Keratinocyte (primary cell): Measurements from ENCODE around the gene CCDC146. TPM values are rescaled to one million over a fixed set of nuclear protein-coding genes. Genes with fewer than 3 reads are reported as not detected.

Experiments used
- DNase-seq: peaks from one replicate; pipeline ENCODE4 v3.0.0-alpha.2; 2011; ENCODE audit warnings: low read depth, missing footprints, low spot score
- FAIRE-seq: peaks from 2 replicates; lab custom pipeline; 2011; peaks lifted over from hg19 to GRCh38; lab: Jason Lieb, UNC
- H2AFZ ChIP-seq: 2 replicates; pipeline ENCODE4 v1.6.0; 2012; ENCODE audit warnings: low read length, control low read depth, inconsistent platforms; ENCODE audit not compliant: control insufficient read depth
- H3K27ac ChIP-seq: 2 replicates; pipeline ENCODE4 v1.5.1; 2011; ENCODE audit warnings: low read length; ENCODE audit not compliant: control insufficient read depth, insufficient read depth
- H3K27me3 ChIP-seq: 3 replicates; pipeline ENCODE4 v1.6.0; 2011; ENCODE audit warnings: low read length; ENCODE audit not compliant: control insufficient read depth, insufficient read depth; ENCODE audit errors: extremely low read depth
- H3K36me3 ChIP-seq, 2 experiments: 2 replicates in 1 of 2; 3 replicates in 1 of 2; pipeline ENCODE4 v1.5.1; 2011; ENCODE audit warnings: low read length in 2 of 2, mild to moderate bottlenecking in 1 of 2; ENCODE audit not compliant: control insufficient read depth in 2 of 2, insufficient read depth in 2 of 2; ENCODE audit errors: extremely low read depth in 1 of 2
- H3K4me1 ChIP-seq: 3 replicates; pipeline ENCODE4 v1.5.1; 2011; ENCODE audit warnings: low read length; ENCODE audit not compliant: control insufficient read depth, insufficient read depth; ENCODE audit errors: extremely low read depth
- H3K4me2 ChIP-seq: 3 replicates; pipeline ENCODE4 v1.6.0; 2011; ENCODE audit warnings: low read depth, low read length; ENCODE audit not compliant: control insufficient read depth, insufficient read depth; ENCODE audit errors: extremely low read depth
- H3K4me3 ChIP-seq, 3 experiments: fragments of 200-600 bp in 1 of 3; sonication (generic) in 1 of 3; 2 replicates in 2 of 3; 3 replicates in 1 of 3; pipeline ENCODE4 v1.5.1; 2011 to 2016; ENCODE audit warnings: low read length in 3 of 3, mild to moderate bottlenecking in 3 of 3, control low read depth in 2 of 3, inconsistent platforms in 1 of 3, low read depth in 1 of 3, mixed read lengths in 1 of 3, mixed run types in 1 of 3, moderate library complexity in 1 of 3; ENCODE audit not compliant: control insufficient read depth in 2 of 3, insufficient read depth in 2 of 3; ENCODE audit errors: extremely low read depth in 1 of 3
- H3K79me2 ChIP-seq: 2 replicates; pipeline ENCODE4 v1.6.0; 2012; ENCODE audit warnings: low read length; ENCODE audit not compliant: control insufficient read depth, insufficient read depth
- H3K9ac ChIP-seq: 3 replicates; pipeline ENCODE4 v1.6.0; 2011; ENCODE audit warnings: low read length; ENCODE audit not compliant: control insufficient read depth, insufficient read depth; ENCODE audit errors: extremely low read depth
- H3K9me1 ChIP-seq: 3 replicates; pipeline ENCODE4 v1.6.0; 2011; ENCODE audit warnings: low read length; ENCODE audit not compliant: control insufficient read depth, insufficient read depth; ENCODE audit errors: extremely low read depth
- H3K9me3 ChIP-seq: 2 replicates; pipeline ENCODE4 v1.5.1; 2012; ENCODE audit warnings: low read depth, low read length; ENCODE audit not compliant: control insufficient read depth
- H4K20me1 ChIP-seq: 3 replicates; pipeline ENCODE4 v1.6.0; 2011; ENCODE audit warnings: low read length; ENCODE audit not compliant: control insufficient read depth, insufficient read depth; ENCODE audit errors: extremely low read depth
- EZH2 ChIP-seq: IDR thresholded peaks from one replicate; pipeline ENCODE4 v1.6.1; 2012; ENCODE audit warnings: inconsistent platforms, mild to moderate bottlenecking, low read length, moderate library complexity
- dilution Hi-C: fragments of 300-500 bp; cut with MboI; formaldehyde crosslinking; loops from one replicate; pipeline ENCODE4 v1.7.0; 2020; ENCODE audit warnings: low sequenced_read_pairs; ENCODE audit not compliant: extremely low pct_ligation_motif_present
- polyA plus RNA-seq, 5 experiments: library from polyadenylated mRNA; depleted of rRNA in 3 of 5; stranded (reverse) in 3 of 5; stranded (forward) in 1 of 5; unstranded in 1 of 5; fragments of >200 nt; gene quantifications; 1 replicate in 1 of 5; 2 replicates in 3 of 5; 3 replicates in 1 of 5; pipeline versions ENCODE4 v1.2.1 to v1.2.3, GENCODE V29; 2011 to 2012; ENCODE audit warnings: missing spikeins in 2 of 5, low read depth in 1 of 5, low replicate concordance in 1 of 5
- TF ChIP-seq, protein P1 (sequence below), 3 experiments: IDR thresholded peaks in 1 of 3; conservative IDR thresholded peaks in 1 of 3; optimal IDR thresholded peaks in 1 of 3; 2 replicates in 2 of 3; 3 replicates in 1 of 3; pipeline versions ENCODE3 to v1.5.1; 2011; ENCODE audit warnings: low read length in 3 of 3, mild to moderate bottlenecking in 3 of 3, moderate library complexity in 2 of 3, control low read depth in 1 of 3, inconsistent platforms in 1 of 3; ENCODE audit not compliant: insufficient read depth in 2 of 3; ENCODE audit errors: extremely low read depth in 1 of 3

The CCDC146 gene
- polyA plus RNA-seq, 1 donor (not counting 4 experiments of a cell fraction or from before 2014, with no cell fraction given): 5.7 TPM

- Histone ChIP-seq H3K27me3 (no peaks in the 10 kb centered on the region), H3K9me3 (no peaks in the 10 kb centered on the region), H3K36me3 (no peaks in the 10 kb centered on the region), H3K4me3 (no peak overlapping the region), H3K4me2 (no peak overlapping the region), H3K27ac (no peak overlapping the region), H3K9ac (no peak overlapping the region), H4K20me1 (no peaks in the 10 kb centered on the region), H3K4me1 (no peaks in the 10 kb centered on the region), H3K79me2 (no peaks in the 10 kb centered on the region), H3K9me1 (no peaks in the 10 kb centered on the region), H2AFZ (no peak overlapping the region)
- DNase-seq (no peak), FAIRE-seq (no peak)
- no peak for TF ChIP-seq EZH2
- TF ChIP-seq, protein P1, sequence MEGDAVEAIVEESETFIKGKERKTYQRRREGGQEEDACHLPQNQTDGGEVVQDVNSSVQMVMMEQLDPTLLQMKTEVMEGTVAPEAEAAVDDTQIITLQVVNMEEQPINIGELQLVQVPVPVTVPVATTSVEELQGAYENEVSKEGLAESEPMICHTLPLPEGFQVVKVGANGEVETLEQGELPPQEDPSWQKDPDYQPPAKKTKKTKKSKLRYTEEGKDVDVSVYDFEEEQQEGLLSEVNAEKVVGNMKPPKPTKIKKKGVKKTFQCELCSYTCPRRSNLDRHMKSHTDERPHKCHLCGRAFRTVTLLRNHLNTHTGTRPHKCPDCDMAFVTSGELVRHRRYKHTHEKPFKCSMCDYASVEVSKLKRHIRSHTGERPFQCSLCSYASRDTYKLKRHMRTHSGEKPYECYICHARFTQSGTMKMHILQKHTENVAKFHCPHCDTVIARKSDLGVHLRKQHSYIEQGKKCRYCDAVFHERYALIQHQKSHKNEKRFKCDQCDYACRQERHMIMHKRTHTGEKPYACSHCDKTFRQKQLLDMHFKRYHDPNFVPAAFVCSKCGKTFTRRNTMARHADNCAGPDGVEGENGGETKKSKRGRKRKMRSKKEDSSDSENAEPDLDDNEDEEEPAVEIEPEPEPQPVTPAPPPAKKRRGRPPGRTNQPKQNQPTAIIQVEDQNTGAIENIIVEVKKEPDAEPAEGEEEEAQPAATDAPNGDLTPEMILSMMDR (optimal IDR thresholded peaks at IDR 0.05 in 1 of 3, IDR thresholded peaks at IDR 0.05 in 1 of 3, conservative IDR thresholded peaks at IDR 0.05 in 1 of 3; ENCODE audit: extremely low read depth in 1 of 3, insufficient read depth in 2 of 3, low read length in 3 of 3): no peak
- dilution Hi-C loops: no loop called here
These were observed 62.6 kb downstream of the CCDC146 start for GRCh38 chr7:77184990-77185389.

DNA sequence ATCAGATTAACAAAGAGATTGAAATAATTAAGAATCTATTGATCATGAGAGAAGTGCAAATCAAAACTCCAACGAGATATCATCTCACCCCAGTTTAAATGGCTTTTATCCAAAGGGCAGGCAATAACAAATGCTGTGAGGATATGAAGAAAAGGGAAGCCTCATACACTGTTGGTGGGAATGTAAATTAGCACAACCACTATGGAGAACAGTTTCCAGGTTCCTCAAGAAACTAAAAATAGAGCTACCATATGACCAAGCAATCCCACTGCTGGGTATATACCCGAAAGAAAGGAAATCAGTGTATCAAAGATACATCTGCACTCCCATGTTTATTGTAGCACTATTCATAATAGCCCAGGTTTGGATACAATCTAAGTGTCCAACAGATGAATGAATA is 63.5 kb downstream of the CCDC146 start:
- H3K4me2 ChIP-seq: no peak overlapping the region
- no peaks in the 10 kb centered on the region for H3K9me1 ChIP-seq
- dilution Hi-C loops: no loop called here
- no peaks in the 10 kb centered on the region for H3K79me2 ChIP-seq
- TF ChIP-seq, protein P1 (optimal IDR thresholded peaks at IDR 0.05 in 1 of 3, IDR thresholded peaks at IDR 0.05 in 1 of 3, conservative IDR thresholded peaks at IDR 0.05 in 1 of 3; ENCODE audit: extremely low read depth in 1 of 3, insufficient read depth in 2 of 3, low read length in 3 of 3): no peak
- no peak for TF ChIP-seq EZH2
- no peak overlapping the region for H3K4me3 ChIP-seq
- no peaks in the 10 kb centered on the region for H3K27me3 ChIP-seq
- FAIRE-seq (no peak), DNase-seq (no peak)
- H2AFZ ChIP-seq: no peak overlapping the region
- no peak overlapping the region for H3K9ac ChIP-seq
- no peaks in the 10 kb centered on the region for H3K9me3 ChIP-seq
- H3K4me1 ChIP-seq: no peaks in the 10 kb centered on the region
- H4K20me1 ChIP-seq: no peaks in the 10 kb centered on the region
- H3K36me3 ChIP-seq: no peaks in the 10 kb centered on the region
- no peak overlapping the region for H3K27ac ChIP-seq
